Measurements from ENCODE around the gene C2orf81.

DNA sequence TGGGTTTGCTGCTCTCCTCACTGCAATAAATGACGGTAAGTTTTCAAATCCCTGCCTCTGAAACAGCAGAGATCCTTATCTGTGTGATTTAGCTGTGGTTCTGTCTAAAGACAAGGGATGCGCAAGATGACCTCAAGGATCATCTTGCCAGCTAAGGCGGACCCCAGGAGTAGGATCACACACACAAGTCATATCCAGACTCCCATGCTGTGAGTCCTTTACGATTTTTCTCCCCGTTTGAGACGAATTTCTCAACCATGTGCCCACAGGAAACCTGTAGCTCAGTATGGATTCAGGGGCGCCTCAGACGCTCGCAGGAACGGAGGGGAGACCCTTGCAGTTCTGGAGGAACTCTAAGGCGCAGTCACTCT is 30.2 kb downstream of the C2orf81 start:
- TF ChIP-seq EP300 (IDR thresholded peaks at IDR 0.05) (no peak), CTCF (IDR thresholded peaks at IDR 0.05) (peak in 1 of 7 experiments; percentile 7), POLR2A (IDR thresholded peaks at IDR 0.05) (no peak)
